ENCODE measurements around the gene MSMB.
"Not testable (repeated sequence)": the region's sequence is repeated elsewhere in the genome, so short reads cannot be mapped to it uniquely, and the experiment has no call there.

Gene MSMB

GRCh38 chr10:46004963-46005362 lies 41.1 kb downstream of the MSMB start:
- no peak for DNase-seq

DNA sequence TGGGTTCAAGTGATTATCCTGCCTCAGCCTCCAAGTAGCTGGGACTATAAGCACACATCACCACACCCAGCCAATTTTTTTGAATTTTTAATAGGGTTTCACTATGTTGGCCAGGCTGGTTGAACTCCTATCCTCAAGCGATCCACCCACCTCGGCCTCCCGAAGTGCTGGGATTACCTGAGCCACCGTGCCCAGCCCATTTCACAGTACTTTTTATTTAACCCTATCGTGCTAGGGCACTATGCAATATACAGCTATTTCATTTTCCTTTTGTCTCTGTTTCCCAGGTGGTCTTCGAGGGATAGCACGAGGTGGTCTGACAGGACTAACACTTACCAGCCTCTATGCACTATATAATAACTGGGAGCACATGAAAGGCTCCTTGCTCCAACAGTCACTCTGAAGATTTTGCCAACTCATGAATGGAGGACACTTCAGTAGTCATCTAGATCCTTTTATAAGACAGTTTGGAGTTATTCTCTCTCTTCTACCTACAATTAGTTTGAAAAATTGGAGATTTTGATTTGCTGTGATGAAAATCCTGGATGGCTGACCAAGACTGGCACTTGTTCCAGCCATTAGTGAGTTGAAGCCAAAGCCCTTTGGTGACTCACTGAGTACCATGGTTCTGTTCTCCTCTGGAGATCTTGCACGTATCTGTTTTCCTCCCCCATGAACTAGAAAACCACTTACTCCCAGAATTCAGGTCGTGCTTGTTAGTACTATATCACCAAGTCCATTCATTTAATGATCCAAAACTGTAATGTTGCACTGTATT lies 43.0 kb downstream of the MSMB start:
- DNase-seq: no peak

DNA sequence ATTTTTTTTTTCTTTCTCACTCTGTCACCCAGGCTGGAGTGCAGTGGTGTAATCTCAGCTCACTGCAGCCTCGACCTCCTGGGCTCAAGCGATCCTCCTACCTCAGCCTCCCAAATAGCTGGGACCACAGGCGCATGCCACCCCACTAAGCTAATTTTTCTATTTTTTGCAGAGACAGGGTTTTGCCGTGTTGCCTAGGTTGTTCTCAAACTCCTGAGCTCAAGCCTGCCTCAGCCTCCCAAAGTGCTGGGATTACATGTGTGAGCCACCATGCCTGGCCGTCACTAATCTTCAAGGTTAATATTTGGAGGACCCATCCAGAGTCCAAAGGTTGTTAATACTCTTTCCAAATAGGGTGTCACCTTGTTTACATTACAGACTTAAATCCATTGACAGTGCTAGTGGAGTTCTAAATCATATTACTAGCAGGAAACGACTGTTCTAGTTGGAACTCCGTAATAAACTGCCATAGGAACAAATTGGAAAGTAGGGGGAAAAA lies 43.8 kb downstream of the MSMB start:
- DNase-seq: not testable (repeated sequence)

DNA sequence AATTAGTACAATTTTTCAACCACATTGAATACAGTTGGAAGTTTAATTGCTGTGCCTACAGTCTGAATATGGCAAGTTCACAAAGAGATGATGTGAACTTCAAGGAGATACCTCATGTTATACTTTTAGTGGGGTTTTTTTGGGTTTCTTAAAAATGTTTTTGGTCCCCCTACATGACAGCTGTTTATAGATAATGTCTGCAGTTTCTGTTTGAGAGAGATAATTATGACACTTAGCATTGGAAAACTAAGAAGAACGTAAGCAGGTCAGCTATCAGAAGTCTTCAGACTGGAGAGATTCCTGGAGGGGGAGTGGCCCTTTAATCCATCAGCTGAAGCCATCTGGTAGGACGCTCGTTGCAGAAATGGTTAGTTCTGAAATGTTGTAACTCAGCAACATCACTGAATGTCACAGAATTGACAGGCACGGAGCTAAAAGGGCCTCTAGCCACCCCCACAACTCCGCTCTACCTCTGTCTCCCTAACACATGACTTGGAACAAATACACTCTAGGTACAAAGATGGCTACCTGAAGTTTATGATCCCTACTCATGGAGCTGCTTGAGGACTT lies 44.8 kb downstream of the MSMB start:
- no peak for DNase-seq

DNA sequence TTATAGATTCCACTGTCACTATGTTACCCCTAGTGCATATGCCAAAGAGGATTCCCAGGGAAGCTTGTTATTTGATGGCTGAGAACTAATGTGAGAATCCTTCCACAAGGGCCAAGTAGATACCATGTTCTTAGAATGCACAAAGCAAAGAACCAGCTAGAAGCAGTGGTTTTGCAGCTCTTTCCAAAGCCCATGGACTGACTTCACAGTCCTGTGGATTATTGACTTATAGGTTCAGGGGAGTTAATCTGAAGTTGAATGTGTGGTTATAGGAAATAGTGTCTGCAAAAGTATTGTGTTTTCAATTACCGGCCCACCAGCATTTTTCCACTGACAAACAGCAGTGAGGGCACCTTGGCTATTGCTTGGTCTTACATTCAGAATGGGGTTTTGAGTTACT lies 45.5 kb downstream of the MSMB start:
- DNase-seq: no peak

- not testable (repeated sequence) for DNase-seq
These were observed 46.1 kb downstream of the MSMB start for GRCh38 chr10:45999955-46000354.

- no peak for DNase-seq
These were observed 47.9 kb downstream of the MSMB start for GRCh38 chr10:45997994-45998763.

GRCh38 chr10:45997557-45997956 lies 48.5 kb downstream of the MSMB start:
- DNase-seq: no peak

- DNase-seq: not testable (repeated sequence)
These were observed 60.5 kb downstream of the MSMB start for GRCh38 chr10:45985590-45985989.

DNA sequence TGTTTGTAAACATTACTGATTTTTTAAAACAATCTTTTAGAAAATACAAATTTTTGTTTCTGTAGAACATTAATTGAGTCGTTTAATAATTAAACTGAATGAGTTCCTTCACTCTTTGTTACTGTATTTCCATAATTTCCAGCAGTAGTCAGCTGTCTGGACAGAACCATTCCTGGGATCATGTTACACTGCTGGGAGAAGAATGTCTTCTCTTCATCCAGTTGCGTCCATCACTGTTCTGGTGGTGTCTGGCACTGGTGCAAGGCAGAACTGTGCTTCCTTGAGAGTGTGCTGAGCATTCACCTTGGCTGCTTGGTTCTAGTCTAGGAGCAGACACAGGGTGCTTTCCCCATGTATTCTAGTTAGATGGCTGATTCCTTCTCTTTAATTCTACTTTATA lies 61.6 kb downstream of the MSMB start:
- not testable (repeated sequence) for DNase-seq

- not testable (repeated sequence) for DNase-seq
These were observed 62.4 kb downstream of the MSMB start for GRCh38 chr10:45983538-45984186.
